Adrenal gland (tissue), 12 donors: ENCODE results near the gene SERAC1. TPM values are rescaled to one million over a fixed set of nuclear protein-coding genes. Genes with fewer than 3 reads are reported as not detected.

Experiments used
- DNase-seq, 7 donors: peaks; one replicate each; pipeline ENCODE4 v3.0.0-alpha.2; 2019 to 2020
- H3K27ac ChIP-seq, 5 donors: fragments of 200-600 bp; sonication (generic) in 4 of 5; 1 replicate in 3 of 5; 2 replicates in 2 of 5; pipeline versions ENCODE4 v1.5.1 to v1.8.0; 2016 to 2020; ENCODE audit warnings: mild to moderate bottlenecking in 1 of 5
- H3K27me3 ChIP-seq: fragments of 200-600 bp; 2 replicates; pipeline ENCODE4 v1.8.0; 2021
- H3K36me3 ChIP-seq, 2 donors: fragments of 200-600 bp; replicated peaks in 1 of 2; 1 replicate in 1 of 2; 2 replicates in 1 of 2; pipeline versions ENCODE4 v1.5.1 to v1.8.0; 2018 to 2022
- H3K4me1 ChIP-seq, 2 donors: fragments of 200-600 bp; replicated peaks in 1 of 2; 1 replicate in 1 of 2; 2 replicates in 1 of 2; pipeline versions ENCODE4 v1.5.1 to v1.8.0; 2018 to 2021
- H3K4me3 ChIP-seq, 4 donors: fragments of 200-600 bp; sonication (generic) in 3 of 4; one replicate each; pipeline ENCODE4 v1.5.1; 2016 to 2018
- H3K9me3 ChIP-seq, 3 donors: fragments of 200-600 bp; sonication (generic) in 1 of 3; replicated peaks in 1 of 3; 1 replicate in 2 of 3; 2 replicates in 1 of 3; pipeline versions ENCODE4 v1.5.1 to v1.8.0; 2016 to 2021
- POLR2A ChIP-seq, 2 donors: fragments of 450-650 bp; IDR thresholded peaks; one replicate each; pipeline ENCODE4 v1.6.1; 2017; ENCODE audit warnings: antibody characterized with exemption in 2 of 2, mild to moderate bottlenecking in 2 of 2, moderate library complexity in 1 of 2
- WGBS, 4 donors: extraction: QIAGEN DNeasy Blood & Tissue Kit in 2 of 4; methylation state at CpG; one replicate each; pipeline versions ENCODE4 v1.1.5 to v1.1.7; 2013 to 2017; 5-methylcytosine and 5-hydroxymethylcytosine counted together
- intact Hi-C, 2 donors: fragments of 100-400 bp; cut with DNase I; formaldehyde crosslinking; loops; one replicate each; pipeline versions ENCODE4 v1.14.1 to v1.15.0; 2022 to 2023
- polyA plus RNA-seq, 3 donors: library from polyadenylated mRNA; stranded (reverse); fragments of 200-250 nt in 2 of 3; fragments of 350-450 nt in 1 of 3; fragmentation: Illumina TruSeq in 1 of 3; extraction: RNeasy Lipid Tissue Mini Kit (QIAGEN cat#74804) in 1 of 3; gene quantifications; one replicate each; pipeline ENCODE4 v1.2.3, GENCODE V29; 2013 to 2014
- total RNA-seq, 9 donors: library from RNA; depleted of rRNA in 4 of 9; stranded (reverse); fragments of >200 nt in 4 of 9; fragments of 120-200 nt in 1 of 9; fragmentation: NEBNext Ultra II Directional in 1 of 9; extraction: Animal tissue kit (Norgen Biotek cat#: 25700) in 1 of 9; gene quantifications; one replicate each; pipeline versions ENCODE4 v1.1.0 to v1.2.4, GENCODE V29; 2013 to 2023
- TF ChIP-seq, protein P1 (sequence below), 6 experiments: fragments of 450-650 bp in 4 of 6; fragments of 200-600 bp in 2 of 6; sonication (generic) in 1 of 6; IDR thresholded peaks; 1 replicate in 5 of 6; 2 replicates in 1 of 6; pipeline versions ENCODE4 v1.5.1 to v1.8.0; 2016 to 2021; ENCODE audit warnings: antibody characterized with exemption in 6 of 6, mild to moderate bottlenecking in 2 of 6, moderate library complexity in 1 of 6
- donor health status: healthy with polysubstance abuse.
- donor health status: Bipolar disorder and iron deficiency.
- donor health status: DM: yes; HTN: yes; CAD: no.
- donor health status: DM: no; HTN: no; CAD: no.
- donor health status: DM: no; HTN: no; CAD: no.
- donor health status: DM: yes; HTN: yes; CAD: no.

SERAC1 gene
- total and polyA plus RNA-seq, 12 donors = 5.0 to 20.0 (median 17.1) TPM

DNA sequence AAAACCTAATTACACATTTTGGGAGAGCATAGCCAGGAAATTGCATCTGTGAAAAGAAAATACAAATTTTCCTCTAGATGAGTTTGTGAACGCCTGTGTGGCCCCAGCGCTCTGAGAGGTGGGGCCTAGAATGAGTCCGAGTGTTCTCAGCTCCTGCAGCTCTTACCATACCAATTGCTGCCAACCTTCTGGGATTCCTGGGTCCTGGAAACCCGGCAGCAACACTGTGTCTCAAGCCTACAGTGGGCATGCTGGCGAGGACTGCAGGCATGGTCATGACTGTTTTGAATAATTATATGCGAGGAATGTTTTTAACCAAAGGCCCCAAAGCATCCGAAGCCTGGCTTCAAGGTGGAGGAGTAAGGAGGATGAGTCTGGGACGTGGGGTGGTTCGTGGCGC lies 90.4 kb downstream of the SERAC1 start:
- DNase-seq = no peak
- Histone ChIP-seq H3K27me3 (no peaks in the 10 kb centered on the region), H3K9me3 (no peaks in the 10 kb centered on the region), H3K27ac (no peak overlapping the region), H3K4me1 (no peaks in the 10 kb centered on the region), H3K4me3 (no peak overlapping the region), H3K36me3 (peaks cover 0 to 3% of the 10 kb centered on the region in 2 donors)
- TF ChIP-seq, protein P1, sequence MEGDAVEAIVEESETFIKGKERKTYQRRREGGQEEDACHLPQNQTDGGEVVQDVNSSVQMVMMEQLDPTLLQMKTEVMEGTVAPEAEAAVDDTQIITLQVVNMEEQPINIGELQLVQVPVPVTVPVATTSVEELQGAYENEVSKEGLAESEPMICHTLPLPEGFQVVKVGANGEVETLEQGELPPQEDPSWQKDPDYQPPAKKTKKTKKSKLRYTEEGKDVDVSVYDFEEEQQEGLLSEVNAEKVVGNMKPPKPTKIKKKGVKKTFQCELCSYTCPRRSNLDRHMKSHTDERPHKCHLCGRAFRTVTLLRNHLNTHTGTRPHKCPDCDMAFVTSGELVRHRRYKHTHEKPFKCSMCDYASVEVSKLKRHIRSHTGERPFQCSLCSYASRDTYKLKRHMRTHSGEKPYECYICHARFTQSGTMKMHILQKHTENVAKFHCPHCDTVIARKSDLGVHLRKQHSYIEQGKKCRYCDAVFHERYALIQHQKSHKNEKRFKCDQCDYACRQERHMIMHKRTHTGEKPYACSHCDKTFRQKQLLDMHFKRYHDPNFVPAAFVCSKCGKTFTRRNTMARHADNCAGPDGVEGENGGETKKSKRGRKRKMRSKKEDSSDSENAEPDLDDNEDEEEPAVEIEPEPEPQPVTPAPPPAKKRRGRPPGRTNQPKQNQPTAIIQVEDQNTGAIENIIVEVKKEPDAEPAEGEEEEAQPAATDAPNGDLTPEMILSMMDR (IDR thresholded peaks at IDR 0.05) = no peak
- no peak for TF ChIP-seq POLR2A (IDR thresholded peaks at IDR 0.05)
- 92 to 96% (median 94%) methylated on average over 10 of the region's 10 CpGs for WGBS, 4 donors
- intact Hi-C loops = loop anchor here in 1 of 2 donors (10.0 kb wide), 2 partner anchors 53 to 323 kb away; no protein-coding TSS in a partner anchor

DNA sequence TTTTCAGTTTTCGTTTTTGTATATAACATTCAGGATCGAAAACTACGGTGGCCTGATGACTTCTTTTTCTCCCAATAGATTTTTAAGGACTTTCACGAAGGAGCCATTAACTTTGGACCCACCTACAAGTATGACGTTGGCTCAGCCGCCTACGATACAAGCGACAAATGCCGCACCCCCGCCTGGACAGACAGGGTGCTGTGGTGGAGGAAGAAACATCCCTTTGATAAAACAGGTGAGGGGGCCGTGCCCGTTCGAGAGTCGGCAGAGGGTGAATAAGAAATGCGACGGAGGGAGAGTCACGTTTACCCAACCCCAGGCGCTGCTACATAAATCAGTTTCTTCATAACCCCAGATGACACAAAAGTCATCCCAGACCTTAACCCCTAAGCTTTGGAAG lies 91.5 kb downstream of the SERAC1 start:
- H3K36me3 ChIP-seq = peaks cover 0 to under 1% of the 10 kb centered on the region in 2 donors
- no peak overlapping the region for H3K27ac ChIP-seq
- WGBS, 4 donors = 89 to 95% (median 93%) methylated on average over 18 of the region's 18 CpGs
- H3K4me1 ChIP-seq = peaks cover 0 to 3% of the 10 kb centered on the region in 2 donors
- H3K27me3 ChIP-seq = no peaks in the 10 kb centered on the region
- no peaks in the 10 kb centered on the region for H3K9me3 ChIP-seq
- H3K4me3 ChIP-seq = no peak overlapping the region
- intact Hi-C loops = loop anchor here in 1 of 2 donors (10.0 kb wide), 2 partner anchors 52 to 322 kb away; no protein-coding TSS in a partner anchor
- DNase-seq = no peak
- no peak for TF ChIP-seq POLR2A (IDR thresholded peaks at IDR 0.05)
- TF ChIP-seq, protein P1 (IDR thresholded peaks at IDR 0.05) = no peak

DNA sequence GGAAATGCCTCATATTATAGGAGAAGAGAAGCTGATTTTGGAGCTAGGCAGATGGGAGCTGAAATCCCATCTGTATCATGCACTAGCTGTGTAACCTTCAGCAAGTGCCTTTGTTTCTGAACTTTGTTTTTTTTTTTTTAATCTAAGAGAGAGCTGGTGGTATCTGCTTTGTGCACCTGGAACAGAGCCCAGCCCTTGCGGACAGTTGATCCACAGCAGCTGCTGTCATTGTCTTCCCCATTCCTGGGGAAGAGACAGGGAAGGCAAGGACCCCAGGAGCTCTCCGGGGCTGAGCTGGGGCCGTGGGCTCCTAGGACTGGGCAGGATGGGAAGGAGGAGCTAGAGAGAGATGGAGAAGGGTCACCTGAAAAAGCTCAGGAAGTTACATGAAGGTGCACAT lies 94.3 kb downstream of the SERAC1 start:
- no peak for DNase-seq
- TF ChIP-seq POLR2A (IDR thresholded peaks at IDR 0.05) = no peak
- TF ChIP-seq, protein P1 (IDR thresholded peaks at IDR 0.05) = no peak
- Histone ChIP-seq H3K27ac (no peak overlapping the region), H3K4me1 (peaks cover 0 to 3% of the 10 kb centered on the region in 2 donors), H3K36me3 (no peaks in the 10 kb centered on the region), H3K9me3 (no peaks in the 10 kb centered on the region), H3K4me3 (no peak overlapping the region), H3K27me3 (no peaks in the 10 kb centered on the region)
- 73 to 83% (median 77%) methylated on average over 3 of the region's 3 CpGs for WGBS, 4 donors
- intact Hi-C loops = loop anchor here (5.0 to 10.0 kb wide), 4 partner anchors 49 to 319 kb away; partner anchors contain the start of gene SYNJ2 (in 1 of the 2)

DNA sequence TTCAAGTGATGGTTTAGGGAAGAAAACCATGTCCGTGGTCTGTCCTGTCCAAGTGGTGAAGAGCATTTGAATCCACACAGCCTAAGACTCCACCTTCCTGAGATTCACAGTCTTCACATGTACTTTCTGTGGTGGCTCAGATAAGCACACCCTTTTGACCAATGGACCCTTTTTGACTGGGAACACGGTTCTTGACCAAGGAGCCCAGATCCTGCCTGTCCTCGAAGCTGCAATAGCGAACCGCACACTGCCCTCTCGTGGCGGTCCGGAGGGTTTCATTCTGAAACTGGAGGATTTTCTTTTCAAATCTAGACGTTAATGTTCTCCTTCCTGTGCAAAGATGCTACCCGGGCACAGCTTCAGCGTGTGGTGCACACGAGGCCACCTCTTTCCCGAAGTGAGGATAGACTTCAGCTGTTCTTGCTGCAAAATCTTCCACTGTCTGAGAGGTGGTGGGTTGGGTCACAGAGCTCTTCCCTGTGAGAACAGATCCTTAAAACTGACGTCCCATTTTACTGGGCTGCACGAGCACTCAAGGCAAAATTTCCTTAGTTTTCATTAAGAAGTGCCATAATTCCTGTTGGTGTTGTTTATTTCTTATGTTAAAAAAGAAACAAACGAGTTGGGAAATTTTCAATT lies 95.9 kb downstream of the SERAC1 start:
- no peak overlapping the region for H3K4me3 ChIP-seq
- no peaks in the 10 kb centered on the region for H3K27me3 ChIP-seq
- no peaks in the 10 kb centered on the region for H3K9me3 ChIP-seq
- DNase-seq = peak; percentile 66 to 89 (median 76)
- H3K27ac ChIP-seq = peak overlapping the region in 1 of 5 donors; percentile 26
- H3K4me1 ChIP-seq = peaks cover 0 to 3% of the 10 kb centered on the region in 2 donors
- TF ChIP-seq, protein P1 (IDR thresholded peaks at IDR 0.05) = peak; percentile 72 to 87 (median 83)
- no peak for TF ChIP-seq POLR2A (IDR thresholded peaks at IDR 0.05)
- WGBS, 4 donors = 16 to 20% (median 19%) methylated on average over 16 of the region's 16 CpGs
- no peaks in the 10 kb centered on the region for H3K36me3 ChIP-seq
- intact Hi-C loops = loop anchor here (5.0 to 10.0 kb wide), 4 partner anchors 47 to 317 kb away; partner anchors contain the start of gene SYNJ2 (in 1 of the 2)
